Measurements from ENCODE around the gene VSIR.

DNA sequence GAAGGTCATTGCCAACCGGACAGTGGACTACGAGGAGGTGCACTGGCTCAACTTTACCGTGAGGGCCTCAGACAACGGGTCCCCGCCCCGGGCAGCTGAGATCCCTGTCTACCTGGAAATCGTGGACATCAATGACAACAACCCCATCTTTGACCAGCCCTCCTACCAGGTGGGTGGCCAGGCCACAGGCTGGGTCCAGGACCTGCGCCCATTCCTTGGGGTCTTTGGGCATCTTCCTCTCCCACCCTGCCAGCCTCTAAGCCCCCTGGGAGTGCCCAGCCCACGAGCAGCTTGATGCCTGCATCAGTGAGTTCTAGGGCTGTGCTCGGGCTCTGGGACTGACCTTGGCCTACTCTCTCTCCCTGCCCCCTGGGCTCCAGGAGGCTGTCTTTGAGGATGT is 25.8 kb upstream of the VSIR start:
- TF ChIP-seq EZH2phosphoT487 (IDR thresholded peaks at IDR 0.05; ENCODE audit: borderline replicate concordance) = no peak
- TF ChIP-seq, protein P1, sequence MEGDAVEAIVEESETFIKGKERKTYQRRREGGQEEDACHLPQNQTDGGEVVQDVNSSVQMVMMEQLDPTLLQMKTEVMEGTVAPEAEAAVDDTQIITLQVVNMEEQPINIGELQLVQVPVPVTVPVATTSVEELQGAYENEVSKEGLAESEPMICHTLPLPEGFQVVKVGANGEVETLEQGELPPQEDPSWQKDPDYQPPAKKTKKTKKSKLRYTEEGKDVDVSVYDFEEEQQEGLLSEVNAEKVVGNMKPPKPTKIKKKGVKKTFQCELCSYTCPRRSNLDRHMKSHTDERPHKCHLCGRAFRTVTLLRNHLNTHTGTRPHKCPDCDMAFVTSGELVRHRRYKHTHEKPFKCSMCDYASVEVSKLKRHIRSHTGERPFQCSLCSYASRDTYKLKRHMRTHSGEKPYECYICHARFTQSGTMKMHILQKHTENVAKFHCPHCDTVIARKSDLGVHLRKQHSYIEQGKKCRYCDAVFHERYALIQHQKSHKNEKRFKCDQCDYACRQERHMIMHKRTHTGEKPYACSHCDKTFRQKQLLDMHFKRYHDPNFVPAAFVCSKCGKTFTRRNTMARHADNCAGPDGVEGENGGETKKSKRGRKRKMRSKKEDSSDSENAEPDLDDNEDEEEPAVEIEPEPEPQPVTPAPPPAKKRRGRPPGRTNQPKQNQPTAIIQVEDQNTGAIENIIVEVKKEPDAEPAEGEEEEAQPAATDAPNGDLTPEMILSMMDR (conservative IDR thresholded peaks at IDR 0.05; ENCODE audit: low read length) = no peak
